GM18520 (cell line): ENCODE data around the gene RRAS2.
"Not testable (repeated sequence)": the region's sequence is repeated elsewhere in the genome, so short reads cannot be mapped to it uniquely, and the experiment has no call there.

Experiments used
- ATAC-seq: cut with Tn5 transposase; IDR thresholded peaks from one replicate; pipeline ENCODE4 v1.9.1; 2021; ENCODE audit not compliant: unreplicated experiment

The RRAS2 gene

DNA sequence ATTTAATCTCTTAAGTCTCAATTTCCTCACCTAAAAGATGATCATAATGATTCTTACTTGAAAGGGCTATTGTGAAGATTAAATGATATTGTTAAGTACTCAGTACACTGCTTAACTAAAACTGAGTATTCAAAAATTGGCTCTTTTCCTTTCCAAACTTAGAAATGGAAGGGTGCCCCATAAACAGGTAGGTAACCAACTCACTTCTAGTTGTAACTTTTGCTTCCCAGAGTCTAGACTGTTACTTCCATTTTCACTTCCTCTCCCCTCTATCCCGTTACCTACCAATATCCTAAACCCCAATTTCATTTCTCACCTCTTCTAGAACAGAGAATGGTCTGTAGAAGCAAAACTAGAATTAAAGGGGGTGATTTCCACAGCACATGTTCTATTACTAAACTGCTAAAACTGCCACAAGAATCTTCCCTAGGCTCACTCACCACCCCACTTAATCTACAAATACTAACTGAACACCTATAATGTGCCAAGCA is 50.0 kb downstream of the RRAS2 start:
- peak; percentile 41 for ATAC-seq

DNA sequence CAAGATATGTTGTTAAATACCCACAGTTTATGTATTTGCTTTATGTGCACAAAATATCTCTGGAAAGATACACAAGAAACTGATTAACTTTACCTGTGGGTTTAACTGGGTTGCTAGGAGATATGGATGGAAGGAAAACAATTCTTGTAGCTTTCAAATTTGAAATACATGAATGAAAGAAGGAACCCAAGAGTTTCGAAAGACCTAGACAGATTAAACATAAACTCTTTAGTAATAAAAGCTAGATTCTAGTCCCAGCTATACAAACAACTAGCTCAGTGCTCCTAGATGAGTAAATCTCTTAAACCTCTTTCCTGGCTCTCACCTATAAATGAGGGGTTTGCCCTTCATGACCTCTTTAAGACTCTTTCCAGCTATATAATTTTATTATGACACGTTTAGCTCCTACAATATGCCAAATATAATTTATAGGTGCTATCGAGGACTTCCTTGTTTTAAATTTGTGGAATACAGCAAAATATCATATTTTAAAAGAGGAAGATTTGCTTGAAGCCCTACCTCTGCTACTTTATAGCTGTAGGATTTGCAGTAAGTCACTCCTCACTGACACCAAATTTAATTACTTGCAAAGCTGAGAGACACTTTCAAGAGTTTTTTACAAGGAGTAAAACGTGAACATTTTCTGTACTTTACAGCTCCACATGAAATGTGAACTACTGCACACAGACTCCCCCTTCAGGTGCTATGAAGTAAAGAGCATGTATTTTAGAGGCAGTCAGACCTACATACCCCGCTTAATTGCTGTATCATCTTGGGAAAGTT is 50.7 kb downstream of the RRAS2 start:
- peak; percentile 29 for ATAC-seq

DNA sequence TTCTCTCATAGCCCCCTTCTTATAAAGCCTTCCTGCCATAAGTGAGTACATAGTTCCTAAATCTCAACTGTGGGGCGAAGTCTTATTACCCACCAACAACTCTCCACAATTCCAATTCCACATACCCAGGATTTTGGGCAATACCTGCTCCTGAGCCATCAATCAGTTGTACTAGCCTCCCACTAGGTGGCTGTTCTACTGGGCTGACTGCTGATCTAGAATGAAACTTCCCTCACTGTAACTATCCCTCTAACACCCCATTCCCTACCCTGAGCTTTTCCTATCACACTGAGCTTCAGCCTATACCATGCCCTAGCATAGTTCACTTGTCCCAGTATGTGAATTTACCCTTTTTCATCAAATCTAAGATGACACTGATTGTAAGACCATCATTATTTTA is 52.5 kb downstream of the RRAS2 start:
- no peak for ATAC-seq

DNA sequence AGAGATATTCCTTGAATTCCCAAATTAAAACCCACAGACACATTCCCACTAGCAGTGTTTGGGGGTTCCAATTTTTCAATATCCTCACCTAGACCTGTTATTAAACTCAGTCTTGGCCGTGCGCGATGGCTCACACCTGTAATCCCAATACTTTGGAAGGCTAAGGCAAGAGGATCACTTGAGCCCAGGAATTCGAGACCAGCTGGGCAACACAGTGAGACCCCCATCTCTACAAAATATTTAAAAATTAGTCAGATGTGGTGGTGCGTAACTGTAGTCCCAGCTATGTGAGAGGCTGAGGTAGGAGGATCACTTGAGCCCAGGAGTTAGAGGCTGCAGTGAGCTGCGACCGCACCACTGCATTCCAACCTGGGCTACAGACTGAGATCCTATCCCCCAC is 53.3 kb downstream of the RRAS2 start:
- ATAC-seq = no peak

DNA sequence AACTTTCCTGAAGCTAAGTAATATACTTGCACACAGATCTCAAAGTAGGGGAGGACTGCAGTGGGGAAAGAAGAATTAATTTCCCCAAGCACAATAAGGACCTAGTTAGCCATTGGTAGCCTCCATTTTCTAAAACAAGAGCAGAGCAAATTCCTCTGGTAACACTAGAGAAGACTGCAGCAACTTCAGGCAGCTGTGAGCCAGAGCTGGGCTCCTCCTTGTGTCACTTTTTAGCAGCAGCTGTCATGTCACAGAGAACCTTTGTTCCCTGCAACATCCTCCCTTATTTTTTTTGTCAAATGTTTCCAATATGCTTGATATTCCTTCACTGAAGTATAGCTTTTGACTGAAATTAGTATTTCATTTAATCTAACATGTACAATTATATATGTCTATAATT is 54.4 kb downstream of the RRAS2 start:
- ATAC-seq = no peak

DNA sequence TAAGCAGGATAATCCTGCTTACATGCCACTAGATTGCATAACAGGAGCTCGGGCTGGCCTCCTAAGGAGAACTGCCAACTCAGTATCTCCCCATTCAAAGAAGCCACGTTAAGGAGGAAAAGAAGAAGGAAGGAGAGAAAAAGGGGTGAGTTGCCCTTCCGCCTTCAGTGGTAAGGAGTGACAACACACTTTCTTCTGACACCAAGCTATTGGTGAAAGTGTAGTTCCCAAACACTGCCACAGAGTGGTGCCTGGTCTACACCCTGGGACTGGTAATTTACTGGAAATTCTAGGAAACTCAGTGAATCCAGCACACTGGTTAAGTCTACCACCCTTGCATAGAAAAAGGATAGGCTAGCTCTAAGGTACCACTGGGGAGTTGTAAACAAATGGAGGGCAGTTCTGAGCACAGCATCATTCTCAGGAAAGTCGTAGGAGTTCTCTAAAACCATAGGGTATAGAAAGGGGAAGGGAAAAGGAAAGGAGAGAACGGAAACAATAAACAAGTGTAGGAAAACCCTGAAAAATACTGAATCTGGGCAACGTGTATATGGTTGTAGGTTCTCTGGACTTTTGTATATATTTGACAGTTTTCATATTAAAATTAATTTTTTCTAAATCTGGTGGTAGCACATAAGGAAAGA is 58.2 kb downstream of the RRAS2 start:
- peak; percentile 65 for ATAC-seq

DNA sequence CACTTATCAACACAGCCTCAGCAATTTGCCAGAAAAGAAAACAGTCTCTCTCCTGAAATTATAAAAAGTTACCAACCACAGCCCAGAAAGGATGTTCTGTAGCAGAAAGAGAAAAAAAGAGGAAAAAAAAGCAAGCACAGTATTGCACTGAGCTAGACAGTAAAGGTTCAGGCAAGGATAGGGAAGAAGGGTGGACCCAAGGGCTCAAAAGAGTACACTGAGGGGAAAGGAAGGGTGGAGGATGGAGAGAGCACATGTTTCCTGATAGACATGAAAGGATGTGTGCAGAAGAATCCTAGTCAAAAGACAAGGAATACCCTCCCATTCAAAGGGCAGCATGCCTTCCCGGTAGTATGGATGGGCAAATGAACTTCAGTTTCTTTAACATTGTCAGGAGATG is 59.1 kb downstream of the RRAS2 start:
- no peak for ATAC-seq

DNA sequence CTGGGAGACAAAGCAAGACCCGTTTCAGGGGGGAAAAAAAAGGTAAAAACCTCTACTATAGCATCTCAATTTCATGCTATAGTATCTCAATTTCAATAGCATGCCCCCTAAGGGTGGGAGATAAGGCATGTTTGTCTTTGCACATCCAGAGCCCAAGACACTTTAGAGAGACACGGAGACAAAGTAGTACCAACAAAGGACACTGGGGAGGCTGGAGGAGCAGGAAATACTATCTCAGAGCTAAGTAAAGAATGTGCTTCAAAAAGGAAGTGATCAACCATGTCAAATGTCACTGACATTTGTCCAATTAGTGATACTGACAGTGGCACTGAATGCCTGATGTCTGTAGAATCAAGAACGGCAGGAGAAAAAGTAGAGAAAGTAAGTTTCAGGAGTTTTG is 68.6 kb downstream of the RRAS2 start:
- no peak for ATAC-seq

DNA sequence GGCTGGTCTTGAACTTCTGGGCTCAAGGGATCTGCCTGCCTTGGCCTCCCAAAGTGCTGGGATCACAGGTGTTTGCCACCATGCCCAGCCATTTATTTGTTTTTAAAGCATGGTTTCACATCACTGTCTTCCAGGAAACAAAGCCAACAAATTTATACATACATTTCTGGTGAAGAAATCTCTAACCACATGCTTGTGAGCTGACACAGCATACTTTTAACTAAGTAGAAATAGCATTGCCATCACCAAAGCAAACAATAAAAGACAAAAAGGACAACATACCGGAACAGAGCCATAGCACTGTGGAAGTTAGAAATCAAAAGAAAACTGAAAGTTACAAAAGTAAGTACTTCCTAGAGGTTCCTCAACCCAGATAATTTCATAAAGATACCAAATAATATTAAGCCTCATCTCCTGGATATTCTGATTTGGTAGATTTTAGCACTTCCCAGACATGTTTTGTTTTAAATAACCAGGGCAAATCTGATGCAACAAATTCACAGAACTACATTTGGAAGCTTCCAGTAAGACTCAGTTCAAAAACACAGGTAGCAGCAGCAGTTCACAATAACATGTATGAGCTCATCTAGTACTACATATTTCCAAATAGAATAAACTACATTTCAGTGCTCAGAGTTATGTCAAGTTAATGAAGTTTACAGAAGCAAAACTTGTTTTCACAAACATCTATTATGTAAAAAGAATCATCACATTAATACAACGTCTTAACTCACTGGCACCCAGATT is 70.6 kb downstream of the RRAS2 start:
- no peak for ATAC-seq

DNA sequence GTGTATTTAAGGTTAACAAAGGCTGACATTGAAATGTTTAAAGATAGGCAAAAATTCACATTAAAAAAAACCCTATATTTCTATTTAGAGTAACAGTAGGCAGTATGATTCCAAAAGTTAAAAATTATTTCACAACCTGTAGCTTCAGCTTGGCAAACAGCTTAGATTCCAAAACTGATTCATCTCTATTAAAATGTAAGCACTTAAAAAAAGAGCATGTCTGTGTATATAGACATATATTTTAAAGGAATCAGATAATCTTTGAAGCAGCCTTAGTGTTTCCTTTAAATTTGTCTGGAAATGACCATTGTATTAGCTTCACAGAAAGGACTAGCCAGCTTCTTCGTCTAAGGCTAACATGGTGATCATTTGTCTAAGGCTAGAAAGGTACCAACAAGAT is 80.1 kb downstream of the RRAS2 start:
- ATAC-seq = not testable (repeated sequence)

DNA sequence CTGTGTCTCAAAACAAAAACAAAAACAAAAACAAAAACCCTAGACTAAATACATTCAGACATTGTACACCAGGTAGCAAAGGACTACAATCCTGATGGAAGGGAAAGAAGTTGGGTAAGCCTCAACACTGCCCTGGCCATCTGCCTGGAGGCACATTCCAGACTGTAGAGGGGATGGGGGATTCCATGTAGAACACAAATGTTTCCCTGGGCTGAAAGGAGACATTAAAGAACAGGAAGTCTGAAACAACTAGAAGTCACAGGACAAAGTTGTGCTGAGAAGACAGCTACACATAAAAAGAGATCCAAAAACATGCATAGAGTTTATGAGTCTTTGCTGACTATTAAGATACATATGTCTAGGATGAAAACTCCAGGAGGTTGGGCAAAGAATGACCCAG is 83.9 kb downstream of the RRAS2 start:
- ATAC-seq = no peak

DNA sequence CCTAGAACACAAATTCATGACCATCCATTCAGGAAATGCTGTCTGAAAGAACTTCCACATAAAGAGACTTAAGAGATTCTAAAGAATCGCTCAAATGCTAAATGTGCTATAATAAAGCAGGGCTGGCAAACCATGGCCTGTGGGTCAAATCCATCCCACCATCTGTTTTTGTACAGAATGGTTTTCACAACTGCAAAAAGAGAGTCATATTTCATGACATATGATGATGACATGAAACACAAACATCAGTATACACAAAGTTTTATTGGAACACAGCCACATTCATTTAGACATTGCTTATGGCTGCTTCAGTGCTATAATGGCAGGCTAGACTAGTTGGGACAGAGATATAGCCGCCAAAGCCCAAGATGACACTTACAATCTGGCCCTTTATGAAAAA is 85.1 kb downstream of the RRAS2 start:
- ATAC-seq = no peak

DNA sequence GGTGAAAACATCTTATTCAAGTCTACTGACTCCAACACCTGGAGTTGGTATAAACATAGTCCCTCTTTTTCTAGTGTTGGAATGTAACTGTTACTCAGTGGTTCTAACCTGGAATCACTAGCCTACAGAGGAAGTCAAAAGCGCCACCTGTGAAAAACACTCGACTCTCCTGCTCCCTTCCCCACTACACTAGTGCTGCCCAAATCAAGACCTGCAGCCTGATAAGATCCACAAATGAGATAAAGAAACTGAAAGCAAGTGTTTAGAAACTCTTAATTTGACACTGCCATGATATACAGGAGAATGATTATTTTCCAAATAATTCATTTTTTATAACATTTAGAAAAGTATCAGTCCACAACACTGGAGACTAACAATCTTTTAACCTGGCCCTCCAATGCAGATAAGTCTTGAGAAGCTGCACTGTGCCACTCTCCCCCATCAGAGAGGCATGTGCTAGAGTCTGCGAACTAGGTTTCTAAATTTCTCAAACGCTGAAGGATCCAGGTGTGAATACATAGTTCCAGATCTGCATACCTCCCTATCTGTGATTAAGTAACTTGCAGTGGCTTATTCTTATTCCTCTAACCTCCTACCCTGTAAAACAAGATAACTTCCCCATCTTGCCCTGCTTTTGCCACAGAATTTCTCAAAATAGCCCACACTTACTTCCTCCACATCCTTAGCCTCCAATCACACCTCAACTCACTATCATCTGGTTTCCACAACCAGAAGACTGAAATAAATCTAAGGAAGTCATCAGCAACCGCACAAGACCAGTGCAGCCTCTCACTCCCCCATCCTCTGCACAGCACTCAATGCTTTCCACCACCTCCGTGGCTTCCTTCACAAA is 88.1 kb downstream of the RRAS2 start:
- no peak for ATAC-seq

DNA sequence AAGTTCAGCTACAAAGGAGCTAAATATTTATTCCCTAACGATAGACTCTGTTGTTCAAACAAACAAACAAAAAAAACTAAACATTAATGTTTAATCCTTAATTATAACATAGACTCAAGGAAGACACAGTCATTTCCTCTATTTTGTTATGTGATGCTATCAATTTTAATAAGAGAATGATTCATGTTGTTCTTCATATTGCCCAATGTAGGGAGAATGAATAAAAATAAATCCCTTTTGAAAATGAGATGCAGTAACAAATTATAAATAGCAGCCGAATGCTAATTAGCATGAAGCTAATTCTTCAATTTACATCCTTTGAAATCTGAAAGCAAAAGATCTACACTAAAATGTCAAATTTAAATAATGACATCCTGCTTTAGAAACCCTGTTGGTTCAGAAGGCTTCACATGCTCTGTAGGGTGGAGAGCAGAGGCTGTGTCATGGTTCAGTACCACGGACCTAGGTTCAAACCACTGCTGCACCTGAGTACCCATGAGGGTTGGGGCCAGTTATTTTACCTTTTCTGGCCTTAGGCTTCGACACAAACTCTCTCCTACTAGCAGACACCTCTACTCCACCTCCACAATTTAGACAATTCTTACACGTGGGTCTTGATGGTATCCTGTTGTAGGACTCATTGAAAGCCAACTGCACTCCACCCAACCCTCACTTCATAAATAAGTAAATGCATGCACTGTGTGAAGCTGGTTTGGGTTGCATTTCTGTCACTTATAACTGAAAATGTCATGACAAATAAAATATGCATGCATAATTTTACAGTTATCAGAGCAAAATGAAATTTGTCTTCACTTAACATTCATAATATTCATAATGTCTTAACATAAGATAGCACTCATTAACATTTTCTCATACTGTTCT is 89.0 kb downstream of the RRAS2 start:
- peak; percentile 35 for ATAC-seq

DNA sequence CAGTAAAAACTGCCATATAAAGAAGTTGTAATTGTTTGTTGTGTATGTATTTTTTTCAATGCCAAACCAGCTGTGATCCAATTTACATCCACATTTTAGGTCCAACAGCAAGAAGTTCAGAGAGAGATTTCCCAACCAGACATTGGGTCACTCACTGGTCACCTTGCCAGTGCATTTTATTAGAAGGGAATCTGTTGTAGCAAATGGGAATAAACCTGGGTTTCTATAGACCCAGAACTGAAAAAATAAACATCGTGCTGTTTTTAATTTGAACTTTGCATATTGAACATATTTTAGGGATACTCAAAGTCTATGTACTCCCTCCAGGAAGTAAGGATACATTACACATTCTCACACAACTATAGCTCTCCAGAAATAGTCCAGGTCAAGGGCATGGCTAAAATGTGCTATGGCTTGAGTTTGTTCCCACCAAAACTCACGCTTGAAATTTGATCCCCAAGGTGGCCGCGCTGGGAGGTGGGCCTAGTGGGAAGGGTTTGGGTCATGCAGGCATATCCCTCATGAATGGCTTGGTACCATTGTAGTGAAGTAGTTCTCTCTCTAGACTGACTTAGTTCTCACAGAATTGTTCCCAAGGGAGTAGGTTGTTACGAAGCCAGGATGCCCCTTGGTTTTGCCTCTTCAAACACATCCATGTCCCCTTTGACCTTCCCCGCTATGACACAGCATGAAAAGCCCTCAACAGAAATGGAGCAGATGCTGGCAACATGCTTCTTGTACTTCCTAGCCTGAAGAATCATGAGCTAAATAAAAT is 90.9 kb downstream of the RRAS2 start:
- no peak for ATAC-seq

DNA sequence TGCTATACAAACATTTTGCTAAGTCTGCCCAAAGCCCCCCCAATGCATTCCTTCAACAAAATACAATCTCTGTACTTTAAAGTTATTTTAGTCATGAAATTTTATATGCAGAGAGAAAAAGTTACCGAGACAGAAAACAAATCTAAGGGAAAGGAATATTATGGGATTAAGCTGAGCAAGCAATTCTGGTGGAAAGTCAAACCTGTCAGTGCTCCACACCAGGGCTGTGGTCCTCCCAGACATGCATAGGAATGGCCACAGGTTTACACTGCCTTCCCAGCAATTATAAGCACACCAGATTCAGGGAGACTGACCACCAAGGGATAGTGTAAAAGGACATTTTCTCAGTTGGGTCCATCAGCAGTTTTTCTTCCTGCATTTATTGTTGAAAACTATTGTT is 92.4 kb downstream of the RRAS2 start:
- ATAC-seq = no peak

DNA sequence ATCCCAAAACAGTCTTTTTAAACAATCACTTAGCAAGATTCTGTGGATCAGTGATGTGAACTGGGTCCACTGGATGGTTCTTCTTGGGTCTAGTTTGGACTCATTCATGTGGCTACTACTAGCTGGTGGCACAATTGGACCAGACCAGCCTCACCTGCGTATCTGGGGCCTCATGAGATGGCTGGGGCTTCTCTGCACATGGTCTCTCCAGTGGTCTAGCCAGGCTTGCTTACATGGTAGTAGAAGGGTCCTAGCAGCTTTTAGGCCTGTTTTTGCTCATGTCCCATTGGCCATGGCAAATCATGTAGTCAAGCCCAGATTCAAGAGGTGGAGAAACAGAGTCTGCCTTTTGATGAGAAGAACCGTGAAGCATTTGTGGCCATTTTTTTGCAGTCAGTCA is 94.0 kb downstream of the RRAS2 start:
- no peak for ATAC-seq

DNA sequence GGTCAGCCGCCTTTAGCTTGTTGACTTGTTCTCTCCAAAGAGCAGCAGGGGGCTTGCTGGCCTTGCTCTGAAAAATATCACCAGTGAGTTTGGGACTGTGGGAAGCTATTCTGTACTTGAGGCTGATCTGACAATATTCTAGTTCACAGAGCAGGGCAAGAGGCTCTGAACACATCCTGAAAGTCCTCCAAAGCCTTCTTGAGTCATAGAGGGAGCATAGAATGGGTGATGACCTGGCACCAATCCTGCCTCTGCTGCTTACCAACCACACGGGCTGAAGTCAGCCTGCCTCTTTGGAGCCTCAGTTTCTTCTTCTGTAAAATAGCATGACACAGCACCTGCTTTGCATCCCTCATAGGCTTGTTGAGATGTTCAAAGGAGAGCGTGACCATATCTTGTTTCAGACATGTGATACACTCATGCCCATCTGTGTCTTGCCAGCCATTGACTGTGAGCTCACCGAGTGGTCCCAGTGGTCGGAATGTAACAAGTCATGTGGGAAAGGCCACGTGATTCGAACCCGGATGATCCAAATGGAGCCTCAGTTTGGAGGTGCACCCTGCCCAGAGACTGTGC is 96.6 kb downstream of the RRAS2 start:
- no peak for ATAC-seq

DNA sequence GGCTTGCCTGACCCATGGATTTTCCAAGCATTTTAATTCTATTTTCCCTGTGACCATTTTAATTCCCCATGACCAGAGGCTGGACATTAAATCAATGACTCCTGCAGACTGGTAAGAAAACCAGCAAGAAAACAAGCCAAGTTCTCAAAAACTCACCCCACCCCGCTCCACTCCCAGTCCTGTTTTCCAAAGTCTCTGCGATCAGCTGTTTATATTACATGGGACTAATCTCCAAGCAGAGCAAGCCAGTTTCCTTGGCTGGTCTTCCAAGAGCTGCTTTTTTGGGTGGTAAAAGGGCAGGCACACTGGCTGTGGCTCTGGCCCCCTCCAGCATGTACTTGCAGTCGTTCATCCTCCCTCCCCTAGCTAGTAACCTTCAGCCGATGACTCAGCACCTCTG is 97.9 kb downstream of the RRAS2 start:
- ATAC-seq = no peak
